ENCODE measurements around the gene ATXN7L1. TPM values are rescaled to one million over a fixed set of nuclear protein-coding genes. Genes with fewer than 3 reads are reported as not detected.

ATXN7L1 gene
- total and polyA plus RNA-seq, 7 donors: 1.2 to 6.0 (median 3.0) TPM

DNA sequence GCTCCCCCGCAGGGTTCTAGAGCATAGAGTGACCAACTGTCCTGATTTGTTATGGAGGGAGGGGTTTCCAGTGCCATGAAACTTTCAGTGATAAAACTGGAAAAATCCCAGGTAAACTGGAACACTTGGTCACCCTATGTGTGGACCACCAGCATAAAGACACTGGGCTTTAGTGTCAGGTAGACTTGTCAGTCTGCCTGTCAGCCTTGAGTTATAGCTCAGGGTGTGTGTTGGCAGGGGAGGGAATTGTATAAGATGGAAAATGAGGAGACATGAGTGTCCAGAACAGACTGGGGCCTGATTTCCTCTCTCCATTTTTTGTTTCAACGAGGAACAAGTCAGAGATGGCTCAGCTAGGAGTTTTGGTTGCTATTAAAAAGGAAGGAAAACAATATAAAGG lies 284.9 kb downstream of the ATXN7L1 start:
- no peak overlapping the region for H3K4me3 ChIP-seq
- H3K27ac ChIP-seq: no peak overlapping the region
- ATAC-seq: no peak
- TF ChIP-seq CTCF (IDR thresholded peaks at IDR 0.05): no peak
- no peaks in the 10 kb centered on the region for H3K27me3 ChIP-seq (ENCODE audit: insufficient read depth in 3 of 3, low read length in 2 of 3)
- no peaks in the 10 kb centered on the region for H3K36me3 ChIP-seq (ENCODE audit: insufficient read depth in 1 of 2, low read depth in 1 of 2)
- H3K9me3 ChIP-seq: no peaks in the 10 kb centered on the region
- intact Hi-C loops (cut with DNase I): no loop called here
- no peak for DNase-seq
- peaks cover 11% of the 10 kb centered on the region for H3K4me1 ChIP-seq
- 64 to 68% (median 67%) methylated on average over 2 of the region's 2 CpGs for WGBS, 3 donors

DNA sequence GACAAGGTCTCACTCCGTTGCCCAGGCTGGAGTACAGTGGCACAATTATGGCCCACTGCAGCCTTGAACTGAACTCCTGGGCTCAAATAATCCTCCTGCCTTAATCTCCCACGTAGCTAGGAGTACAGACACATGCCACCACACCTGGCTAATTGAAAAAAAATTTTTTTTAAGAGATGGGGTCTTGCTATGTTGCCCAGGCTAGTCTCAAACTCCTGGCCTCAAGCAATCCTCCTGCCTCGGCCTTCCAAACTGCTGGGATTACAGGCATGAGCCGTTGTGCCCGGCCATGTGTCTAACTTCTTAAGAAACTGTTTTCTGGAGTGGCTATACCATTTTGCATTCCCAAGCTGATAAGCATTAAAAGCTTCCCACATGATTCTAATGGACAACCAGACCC lies 285.6 kb downstream of the ATXN7L1 start:
- no peak for ATAC-seq
- 90 to 92% (median 90%) methylated on average over 5 of the region's 5 CpGs for WGBS, 3 donors

GRCh38 chr7:105589356-105590077 lies 286.9 kb downstream of the ATXN7L1 start:
- H3K9me3 ChIP-seq: no peaks in the 10 kb centered on the region
- peaks cover 11% of the 10 kb centered on the region for H3K4me1 ChIP-seq
- intact Hi-C loops (cut with DNase I): no loop called here
- peak; percentile 41 for TF ChIP-seq CTCF (IDR thresholded peaks at IDR 0.05)
- H3K4me3 ChIP-seq: no peak overlapping the region
- no peaks in the 10 kb centered on the region for H3K27me3 ChIP-seq (ENCODE audit: insufficient read depth in 3 of 3, low read length in 2 of 3)
- no peak overlapping the region for H3K27ac ChIP-seq
- 29 to 36% (median 33%) methylated on average over 6 of the region's 6 CpGs for WGBS, 3 donors
- H3K36me3 ChIP-seq (ENCODE audit: insufficient read depth in 1 of 2, low read depth in 1 of 2): no peaks in the 10 kb centered on the region
- DNase-seq: peak in 1 of 2 donors; percentile 62
- peak; percentile 75 to 88 (median 78) for ATAC-seq

More for the DNA sequence above, 285.6 kb downstream of the ATXN7L1 start:
- Histone ChIP-seq H3K4me1 (peaks cover 11% of the 10 kb centered on the region), H3K27me3 (ENCODE audit: insufficient read depth in 3 of 3, low read length in 2 of 3) (no peaks in the 10 kb centered on the region), H3K27ac (no peak overlapping the region), H3K36me3 (ENCODE audit: insufficient read depth in 1 of 2, low read depth in 1 of 2) (no peaks in the 10 kb centered on the region), H3K4me3 (no peak overlapping the region), H3K9me3 (no peaks in the 10 kb centered on the region)
- no peak for DNase-seq
- no peak for TF ChIP-seq CTCF (IDR thresholded peaks at IDR 0.05)
- intact Hi-C loops (cut with DNase I): no loop called here

GRCh38 chr7:105587909-105588635 lies 288.3 kb downstream of the ATXN7L1 start:
- intact Hi-C loops (cut with DNase I): no loop called here
- no peaks in the 10 kb centered on the region for H3K36me3 ChIP-seq (ENCODE audit: insufficient read depth in 1 of 2, low read depth in 1 of 2)
- no peak overlapping the region for H3K27ac ChIP-seq
- TF ChIP-seq CTCF (IDR thresholded peaks at IDR 0.05): no peak
- 70 to 77% (median 72%) methylated on average over 12 of the region's 12 CpGs for whole genome bisulfite sequencing, 3 donors
- DNase-seq (no peak), ATAC-seq (no peak)
- H3K9me3 ChIP-seq: no peaks in the 10 kb centered on the region
- no peaks in the 10 kb centered on the region for H3K27me3 ChIP-seq (ENCODE audit: insufficient read depth in 3 of 3, low read length in 2 of 3)
- H3K4me1 ChIP-seq: peaks cover 5% of the 10 kb centered on the region
- H3K4me3 ChIP-seq: no peak overlapping the region

Data from psoas muscle (tissue), 8 donors.